Esophagus squamous epithelium (tissue), 4 donors: ENCODE measurements around the gene GOLGA5.

Experiments
- CTCF ChIP-seq, 6 experiments: fragments of 450-650 bp in 4 of 6; fragments of 200-600 bp in 2 of 6; sonication (generic) in 2 of 6; IDR thresholded peaks; one replicate each; pipeline ENCODE4 v1.5.1; 2016 to 2019; ENCODE audit warnings: antibody characterized with exemption in 6 of 6, mild to moderate bottlenecking in 4 of 6, moderate library complexity in 4 of 6
- POLR2A ChIP-seq, 4 donors: fragments of 450-650 bp; IDR thresholded peaks; one replicate each; pipeline ENCODE4 v1.6.1; 2017; ENCODE audit warnings: antibody characterized with exemption in 4 of 4, mild to moderate bottlenecking in 4 of 4, moderate library complexity in 3 of 4

GRCh38 chr14:92847278-92847677 is 53.2 kb downstream of the GOLGA5 start:
- no peak for TF ChIP-seq POLR2A (IDR thresholded peaks at IDR 0.05)
- TF ChIP-seq CTCF (IDR thresholded peaks at IDR 0.05): no peak
